GM18499 (cell line): ENCODE data around the gene PELI3.

Experiments
- ATAC-seq: cut with Tn5 transposase; IDR thresholded peaks from one replicate; pipeline ENCODE4 v1.9.1; 2021; ENCODE audit warnings: moderate number of reproducible peaks; ENCODE audit not compliant: insufficient read depth, unreplicated experiment

The PELI3 gene

GRCh38 chr11:66473167-66473566 lies 6.5 kb downstream of the PELI3 start:
- ATAC-seq, result no peak

- ATAC-seq, result no peak
Measured at GRCh38 chr11:66473608-66474515, 7.2 kb downstream of the PELI3 start.

- no peak for ATAC-seq
Measured at GRCh38 chr11:66475349-66476172, 8.9 kb downstream of the PELI3 start.

- ATAC-seq, result no peak
Measured at GRCh38 chr11:66476173-66476840, 9.6 kb downstream of the PELI3 start.

- no peak for ATAC-seq
Measured at GRCh38 chr11:66476841-66477251, 10.1 kb downstream of the PELI3 start.

GRCh38 chr11:66477263-66478201 lies 10.8 kb downstream of the PELI3 start:
- no peak for ATAC-seq

GRCh38 chr11:66478729-66479393 lies 12.2 kb downstream of the PELI3 start:
- ATAC-seq, result no peak

GRCh38 chr11:66479394-66480116 lies 12.8 kb downstream of the PELI3 start:
- ATAC-seq, result no peak

- peak; percentile 73 for ATAC-seq
Measured at GRCh38 chr11:66480117-66480938, 13.6 kb downstream of the PELI3 start, which contains the start of gene DPP3. Gene DPP3 (plus strand): TSS chr11:66480434. CDS start chr11:66482201, 1,767 bp downstream.

- ATAC-seq, result no peak
Measured at GRCh38 chr11:66484806-66485380, 18.2 kb downstream of the PELI3 start.

GRCh38 chr11:66488957-66489356 lies 22.3 kb downstream of the PELI3 start:
- no peak for ATAC-seq

- no peak for ATAC-seq
Measured at GRCh38 chr11:66489636-66490035, 22.9 kb downstream of the PELI3 start.

- no peak for ATAC-seq
Measured at GRCh38 chr11:66491315-66491935, 24.7 kb downstream of the PELI3 start.

- ATAC-seq, result no peak
Measured at GRCh38 chr11:66492161-66492865, 25.6 kb downstream of the PELI3 start.

GRCh38 chr11:66493130-66493529 lies 26.4 kb downstream of the PELI3 start:
- no peak for ATAC-seq

GRCh38 chr11:66494458-66494857 lies 27.8 kb downstream of the PELI3 start:
- ATAC-seq, result no peak
